NCI-H2196 treated with DMSO at 0.1 percent for 48 hours (cell line): ENCODE measurements around the gene NDUFAF2.
"Not testable (repeated sequence)": the region's sequence is repeated elsewhere in the genome, so short reads cannot be mapped to it uniquely, and the experiment has no call there.

Experiments used
- DNase-seq: peaks from one replicate; lab custom pipeline; 2025; ENCODE audit not compliant: unreplicated experiment; lab: John Stamatoyannopoulos, UW

Gene NDUFAF2

DNA sequence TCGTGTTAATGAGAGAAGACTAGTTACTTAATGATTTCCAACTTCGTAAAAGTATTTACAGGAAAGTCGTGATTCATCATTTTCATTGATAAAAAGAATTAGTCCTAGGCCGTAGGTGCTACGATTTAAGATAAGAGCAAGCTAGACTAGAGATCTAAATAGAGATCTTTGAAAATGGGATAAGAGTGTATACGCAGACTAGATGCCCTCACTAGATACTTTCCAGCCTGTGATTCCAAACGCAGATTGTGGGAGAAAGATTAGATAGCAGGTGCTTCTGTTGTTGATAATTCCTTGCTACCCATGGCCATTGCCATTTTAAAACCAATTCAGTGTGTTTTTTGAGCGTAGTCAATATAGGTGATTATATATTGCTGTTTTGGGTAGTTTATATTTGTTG, 223.9 kb downstream of the NDUFAF2 start:
- no peak for DNase-seq

DNA sequence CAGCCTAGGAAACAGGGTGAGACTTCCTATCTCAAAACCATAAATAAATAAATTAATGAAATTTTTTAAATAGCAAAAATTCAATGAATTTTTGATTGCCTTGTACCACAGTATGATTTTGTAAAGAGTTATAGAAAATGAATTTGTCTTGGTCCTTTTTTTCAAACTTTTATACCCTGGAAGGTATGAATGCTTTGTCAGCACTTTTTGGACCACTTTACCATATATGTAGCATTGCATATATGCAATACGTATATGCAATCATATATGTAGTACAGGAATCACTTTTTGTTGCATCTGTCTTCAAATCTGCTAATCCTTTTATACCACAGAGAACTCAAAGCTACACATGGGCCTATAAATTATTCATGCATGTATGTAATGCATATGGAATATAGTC, 226.5 kb downstream of the NDUFAF2 start:
- no peak for DNase-seq

DNA sequence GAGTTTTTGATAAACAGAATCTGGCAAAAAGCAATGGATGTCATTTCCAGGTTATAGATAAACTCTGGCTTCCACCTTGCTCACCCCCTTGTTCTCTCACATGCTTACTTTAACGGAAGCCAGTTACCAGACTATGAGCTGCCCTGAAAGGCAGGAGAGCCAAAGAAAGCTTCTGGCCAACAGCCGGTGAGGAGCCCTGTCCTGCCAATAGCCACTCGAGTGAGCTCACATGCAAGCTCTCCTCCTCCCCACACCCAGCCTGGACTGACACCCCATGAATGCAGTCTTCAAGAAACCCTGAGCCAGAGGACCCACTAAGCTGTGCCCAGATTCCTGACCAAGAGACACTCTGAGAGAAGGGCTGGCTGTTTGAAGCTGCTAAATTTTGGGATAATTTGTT, 231.6 kb downstream of the NDUFAF2 start:
- DNase-seq: no peak

DNA sequence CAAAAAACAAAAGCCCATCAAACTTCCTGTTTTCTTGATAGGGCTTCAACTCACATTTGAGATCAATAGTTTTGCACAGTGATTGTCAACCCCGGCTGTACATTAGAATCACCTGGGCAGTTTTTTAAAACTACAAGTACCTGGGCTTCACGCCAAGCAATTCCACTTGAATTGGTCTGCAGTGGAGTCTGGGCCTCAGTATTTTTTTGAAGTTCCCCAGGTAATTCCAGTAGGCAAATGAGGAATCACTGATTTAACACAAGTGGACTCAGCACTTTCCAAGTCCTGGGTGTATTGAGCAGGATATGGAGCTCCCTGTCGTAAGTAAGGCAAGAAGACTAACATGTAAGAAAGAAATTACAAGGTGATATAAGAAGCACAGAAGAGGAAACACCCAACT, 232.1 kb downstream of the NDUFAF2 start:
- no peak for DNase-seq

DNA sequence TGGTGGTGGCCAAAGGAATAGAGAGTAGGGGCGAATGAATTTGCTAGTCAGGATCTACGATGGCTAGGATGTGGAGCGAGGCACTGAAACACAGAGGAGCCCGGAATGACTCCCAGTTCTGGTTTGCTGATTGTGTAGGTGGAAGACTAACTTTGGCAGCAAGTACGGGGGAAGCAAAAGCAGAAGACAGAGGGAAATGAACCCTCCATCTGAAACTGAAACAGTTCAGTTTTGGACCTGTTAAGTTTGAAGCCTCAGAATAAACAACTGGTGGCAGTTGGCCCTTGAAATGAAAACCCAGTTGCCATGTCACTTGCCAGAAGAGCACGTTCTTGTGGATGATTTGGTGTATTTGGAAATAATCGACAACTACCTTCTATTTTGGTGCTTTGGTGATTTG, 232.7 kb downstream of the NDUFAF2 start:
- DNase-seq: no peak

DNA sequence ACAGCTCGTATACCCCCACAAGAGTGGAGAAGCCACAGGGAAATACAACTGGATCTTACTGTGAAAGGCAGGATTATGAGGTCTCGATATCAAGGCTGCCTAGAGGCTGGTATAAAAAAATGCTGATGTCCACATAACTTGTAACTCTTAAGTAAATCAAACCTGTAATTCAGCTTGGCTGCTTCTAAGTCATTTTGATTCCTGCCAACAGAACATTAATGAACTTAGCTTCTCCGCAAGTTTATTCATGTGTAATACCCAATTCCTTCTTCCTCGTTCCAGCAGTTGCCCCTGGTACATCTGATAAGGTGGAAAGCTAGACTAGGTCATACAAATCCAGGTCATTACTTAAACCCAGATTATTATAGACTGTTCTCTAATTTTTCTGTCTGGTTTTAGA, 233.7 kb downstream of the NDUFAF2 start:
- no peak for DNase-seq

GRCh38 chr5:61180886-61181285, 235.9 kb downstream of the NDUFAF2 start:
- no peak for DNase-seq

GRCh38 chr5:61182449-61182848, 237.4 kb downstream of the NDUFAF2 start:
- no peak for DNase-seq

GRCh38 chr5:61183538-61183937, 238.5 kb downstream of the NDUFAF2 start:
- no peak for DNase-seq

- no peak for DNase-seq
Measured at GRCh38 chr5:61184708-61185107, 239.7 kb downstream of the NDUFAF2 start.

DNA sequence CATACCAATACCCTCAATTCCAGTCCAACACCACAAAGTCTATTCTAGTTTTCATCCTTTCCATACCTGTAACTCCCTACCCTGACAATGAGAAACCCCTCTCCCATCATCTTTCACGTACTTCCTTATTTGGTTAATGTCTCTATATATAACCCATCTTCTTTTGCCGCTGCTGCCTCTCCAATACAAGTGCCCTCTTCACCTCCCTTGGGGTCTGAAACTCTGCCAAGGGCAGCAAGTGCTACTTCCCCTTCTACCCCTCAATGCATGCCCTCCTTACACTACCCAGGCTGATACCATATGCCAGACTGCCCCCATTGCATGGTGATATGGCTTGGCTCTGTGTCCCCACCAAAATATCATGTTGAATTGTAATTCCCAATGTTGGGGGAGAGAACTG, 241.6 kb downstream of the NDUFAF2 start:
- no peak for DNase-seq

DNA sequence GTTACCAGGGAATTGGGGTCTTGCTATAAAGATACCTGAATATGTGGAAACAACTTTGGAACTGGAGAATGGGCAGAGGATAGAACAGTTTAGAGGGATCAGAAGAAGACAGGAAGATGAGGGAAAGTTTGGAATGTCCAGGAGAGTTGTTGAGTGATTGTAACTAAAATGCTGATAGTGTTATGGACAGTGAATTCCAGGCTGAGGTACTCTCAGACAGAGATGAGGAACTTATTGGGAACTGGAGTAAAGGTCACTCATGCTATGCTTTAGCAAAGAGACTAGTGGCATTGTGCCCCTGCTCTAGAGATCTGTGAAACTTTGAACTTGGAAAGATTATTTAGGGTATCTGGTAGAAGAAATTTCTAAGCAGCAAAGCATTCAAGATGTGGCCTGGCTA, 242.3 kb downstream of the NDUFAF2 start:
- DNase-seq: not testable (repeated sequence)

DNA sequence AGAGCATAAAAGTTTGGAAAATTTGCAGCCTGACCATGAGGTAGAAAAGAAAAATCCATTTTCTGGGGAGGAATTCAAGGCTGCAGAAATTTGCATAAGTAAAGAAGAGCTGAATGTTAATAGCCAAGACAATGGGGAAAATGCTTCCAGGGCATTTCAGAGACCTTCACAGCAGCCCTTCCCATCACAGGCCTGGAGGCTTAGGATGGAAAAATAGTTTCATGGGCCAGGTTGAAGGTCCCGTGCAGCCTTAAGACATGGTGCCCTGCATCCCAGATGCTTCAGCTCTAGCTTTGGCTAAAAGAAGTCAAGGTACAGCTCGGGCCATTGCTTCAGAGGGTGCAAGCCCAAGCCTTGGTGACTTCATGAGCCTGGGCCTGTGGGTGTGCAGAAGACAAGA, 242.8 kb downstream of the NDUFAF2 start:
- DNase-seq: not testable (repeated sequence)

- no peak for DNase-seq
Measured at GRCh38 chr5:61198606-61199005, 253.6 kb downstream of the NDUFAF2 start.

GRCh38 chr5:61200582-61201155, 255.7 kb downstream of the NDUFAF2 start:
- DNase-seq: no peak

GRCh38 chr5:61202213-61202612, 257.2 kb downstream of the NDUFAF2 start:
- DNase-seq: no peak
